Measurements from ENCODE around the gene LCP1. TPM values are rescaled to one million over a fixed set of nuclear protein-coding genes. Genes with fewer than 3 reads are reported as not detected.
A peak's percentile ranks its signal among the peaks of the same experiment; 100 is the strongest.

LCP1 gene
- total and polyA plus RNA-seq, 9 of the 15 experiments (the other 6 are each of a cell fraction or from before 2014, with no cell fraction given), result 83.0 to 255 (median 163) TPM

DNA sequence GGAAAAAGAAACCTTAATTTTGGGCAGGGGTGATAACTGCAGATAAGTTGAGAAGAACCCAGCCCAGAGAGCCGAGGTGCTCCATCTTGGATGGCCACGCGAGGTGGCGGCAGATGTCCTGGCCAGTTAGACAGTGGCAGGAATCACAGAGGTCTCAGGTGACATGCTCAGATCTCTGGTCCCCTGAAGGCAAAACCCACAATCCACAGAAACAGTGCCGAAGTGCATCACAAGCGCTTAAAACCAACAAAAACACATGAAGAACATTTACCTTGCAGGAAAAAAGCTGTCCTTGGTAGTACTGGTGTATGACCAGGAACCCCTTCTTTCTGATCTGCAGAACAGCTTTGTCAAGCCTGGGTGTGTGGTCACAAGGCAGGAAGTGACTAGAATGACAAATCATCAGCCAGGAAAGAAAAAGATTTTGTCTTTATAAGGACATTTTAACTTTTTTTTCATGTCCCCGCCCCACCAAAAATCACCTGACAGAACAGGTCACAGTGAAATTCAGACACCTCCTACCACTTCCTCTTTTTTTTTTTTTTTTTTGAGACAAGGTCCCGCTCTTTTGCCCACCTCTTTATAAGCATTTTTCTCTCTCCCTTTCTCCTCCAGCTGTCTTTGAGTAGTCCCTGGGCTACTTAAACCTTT is at the start of gene LCP1 (continued):
- TF ChIP-seq, protein P1, sequence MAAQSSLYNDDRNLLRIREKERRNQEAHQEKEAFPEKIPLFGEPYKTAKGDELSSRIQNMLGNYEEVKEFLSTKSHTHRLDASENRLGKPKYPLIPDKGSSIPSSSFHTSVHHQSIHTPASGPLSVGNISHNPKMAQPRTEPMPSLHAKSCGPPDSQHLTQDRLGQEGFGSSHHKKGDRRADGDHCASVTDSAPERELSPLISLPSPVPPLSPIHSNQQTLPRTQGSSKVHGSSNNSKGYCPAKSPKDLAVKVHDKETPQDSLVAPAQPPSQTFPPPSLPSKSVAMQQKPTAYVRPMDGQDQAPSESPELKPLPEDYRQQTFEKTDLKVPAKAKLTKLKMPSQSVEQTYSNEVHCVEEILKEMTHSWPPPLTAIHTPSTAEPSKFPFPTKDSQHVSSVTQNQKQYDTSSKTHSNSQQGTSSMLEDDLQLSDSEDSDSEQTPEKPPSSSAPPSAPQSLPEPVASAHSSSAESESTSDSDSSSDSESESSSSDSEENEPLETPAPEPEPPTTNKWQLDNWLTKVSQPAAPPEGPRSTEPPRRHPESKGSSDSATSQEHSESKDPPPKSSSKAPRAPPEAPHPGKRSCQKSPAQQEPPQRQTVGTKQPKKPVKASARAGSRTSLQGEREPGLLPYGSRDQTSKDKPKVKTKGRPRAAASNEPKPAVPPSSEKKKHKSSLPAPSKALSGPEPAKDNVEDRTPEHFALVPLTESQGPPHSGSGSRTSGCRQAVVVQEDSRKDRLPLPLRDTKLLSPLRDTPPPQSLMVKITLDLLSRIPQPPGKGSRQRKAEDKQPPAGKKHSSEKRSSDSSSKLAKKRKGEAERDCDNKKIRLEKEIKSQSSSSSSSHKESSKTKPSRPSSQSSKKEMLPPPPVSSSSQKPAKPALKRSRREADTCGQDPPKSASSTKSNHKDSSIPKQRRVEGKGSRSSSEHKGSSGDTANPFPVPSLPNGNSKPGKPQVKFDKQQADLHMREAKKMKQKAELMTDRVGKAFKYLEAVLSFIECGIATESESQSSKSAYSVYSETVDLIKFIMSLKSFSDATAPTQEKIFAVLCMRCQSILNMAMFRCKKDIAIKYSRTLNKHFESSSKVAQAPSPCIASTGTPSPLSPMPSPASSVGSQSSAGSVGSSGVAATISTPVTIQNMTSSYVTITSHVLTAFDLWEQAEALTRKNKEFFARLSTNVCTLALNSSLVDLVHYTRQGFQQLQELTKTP (IDR thresholded peaks at IDR 0.05; ENCODE audit: low read depth in 1 of 2, partially characterized antibody in 2 of 2), result peak; percentile 64 to 79
- TF ChIP-seq CCNT2 (IDR thresholded peaks at IDR 0.05; ENCODE audit: borderline replicate concordance, extremely low read depth, insufficient read length, low read depth, low read length), result peak; percentile 4
- no peak for TF ChIP-seq STAT5A (IDR thresholded peaks at IDR 0.05; ENCODE audit: borderline replicate concordance, low read length)
- peak; percentile 50 to 90 (median 83) for TF ChIP-seq YY1 (IDR thresholded peaks at IDR 0.05; ENCODE audit: borderline replicate concordance in 1 of 3, control insufficient read depth in 1 of 3, extremely low read depth in 1 of 3, insufficient read depth in 3 of 3, insufficient read length in 1 of 3, insufficient replicate concordance in 2 of 3, low read depth in 1 of 3, low read length in 2 of 3)
- TF ChIP-seq KDM2B (CRISPR knock-in tag; IDR thresholded peaks at IDR 0.05), result no peak
- TF ChIP-seq SOX6 (IDR thresholded peaks at IDR 0.05), result 0 out of 2 replicates have a peak, but pooled peaks have one; percentile 10
- peak; percentile 33 for TF ChIP-seq TCF3 (CRISPR knock-in tag; IDR thresholded peaks at IDR 0.05)
- 0 out of 2 replicates have a peak, but pooled peaks have one; percentile 65 for TF ChIP-seq ZNF584 (CRISPR knock-in tag; IDR thresholded peaks at IDR 0.05; ENCODE audit: low read depth)
- TF ChIP-seq TAF1 (IDR thresholded peaks at IDR 0.05; ENCODE audit: control insufficient read depth, extremely low read depth, insufficient read depth, low read length, severe bottlenecking), result peak; percentile 52
- TF ChIP-seq, protein P2, sequence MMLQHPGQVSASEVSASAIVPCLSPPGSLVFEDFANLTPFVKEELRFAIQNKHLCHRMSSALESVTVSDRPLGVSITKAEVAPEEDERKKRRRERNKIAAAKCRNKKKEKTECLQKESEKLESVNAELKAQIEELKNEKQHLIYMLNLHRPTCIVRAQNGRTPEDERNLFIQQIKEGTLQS (IDR thresholded peaks at IDR 0.05), result peak; percentile 37; the same call in 1 of the 2 replicates
- TF ChIP-seq, protein P2 (CRISPR knock-in tag; conservative IDR thresholded peaks at IDR 0.05), result no peak
- TF ChIP-seq MAZ (CRISPR knock-in tag; conservative IDR thresholded peaks at IDR 0.05 in 1 of 2, IDR thresholded peaks at IDR 0.05 in 1 of 2), result 0 out of 4 replicates have a peak, but pooled peaks of 1 of the 2 experiments have one; percentile 28
- TF ChIP-seq TSC22D4 (tag; IDR thresholded peaks at IDR 0.05), result no peak
- 0 out of 2 replicates have a peak, but pooled peaks have one; percentile 67 for TF ChIP-seq GATAD2A (IDR thresholded peaks at IDR 0.05)
- peak; percentile 45; the same call in 1 of the 2 replicates for TF ChIP-seq PHF8 (IDR thresholded peaks at IDR 0.05; ENCODE audit: borderline replicate concordance, low read length)
- TF ChIP-seq, protein P3, sequence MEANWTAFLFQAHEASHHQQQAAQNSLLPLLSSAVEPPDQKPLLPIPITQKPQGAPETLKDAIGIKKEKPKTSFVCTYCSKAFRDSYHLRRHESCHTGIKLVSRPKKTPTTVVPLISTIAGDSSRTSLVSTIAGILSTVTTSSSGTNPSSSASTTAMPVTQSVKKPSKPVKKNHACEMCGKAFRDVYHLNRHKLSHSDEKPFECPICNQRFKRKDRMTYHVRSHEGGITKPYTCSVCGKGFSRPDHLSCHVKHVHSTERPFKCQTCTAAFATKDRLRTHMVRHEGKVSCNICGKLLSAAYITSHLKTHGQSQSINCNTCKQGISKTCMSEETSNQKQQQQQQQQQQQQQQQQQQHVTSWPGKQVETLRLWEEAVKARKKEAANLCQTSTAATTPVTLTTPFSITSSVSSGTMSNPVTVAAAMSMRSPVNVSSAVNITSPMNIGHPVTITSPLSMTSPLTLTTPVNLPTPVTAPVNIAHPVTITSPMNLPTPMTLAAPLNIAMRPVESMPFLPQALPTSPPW (CRISPR knock-in tag; IDR thresholded peaks at IDR 0.05), result 0 out of 2 replicates have a peak, but pooled peaks have one; percentile 14
- 0 out of 2 replicates have a peak, but pooled peaks have one; percentile 17 for TF ChIP-seq ZFX (CRISPR knock-in tag; IDR thresholded peaks at IDR 0.05)
- 0 out of 2 replicates have a peak, but pooled peaks have one; percentile 39 for TF ChIP-seq RB1 (IDR thresholded peaks at IDR 0.05; ENCODE audit: low read depth)
- TF ChIP-seq MTA3 (IDR thresholded peaks at IDR 0.05; ENCODE audit: borderline replicate concordance), result 0 out of 2 replicates have a peak, but pooled peaks have one; percentile 35
- TF ChIP-seq DPF2 (IDR thresholded peaks at IDR 0.05), result peak; percentile 67

Data from K562 (cell line).